ENCODE measurements around the gene MED26. TPM values are rescaled to one million over a fixed set of nuclear protein-coding genes. Genes with fewer than 3 reads are reported as not detected.
"Not testable (repeated sequence)": the region's sequence is repeated elsewhere in the genome, so short reads cannot be mapped to it uniquely, and the experiment has no call there.

The MED26 gene
- total RNA-seq, 6 experiments from 2014 or later, result 7.9 to 9.9 (median 8.8) TPM

- TF ChIP-seq CTCF (IDR thresholded peaks at IDR 0.05), result no peak
- peaks cover 2% of the 10 kb centered on the region for H3K27me3 Mint-ChIP-seq (ENCODE audit: insufficient read depth)
- H3K36me3 Mint-ChIP-seq (ENCODE audit: low read depth), result peaks cover 11% of the 10 kb centered on the region
- no peaks in the 10 kb centered on the region for H3K9me3 Mint-ChIP-seq
- peak overlapping the region; percentile 62 for H3K27ac Mint-ChIP-seq
- H3K4me1 Mint-ChIP-seq (ENCODE audit: low read depth), result peaks cover 27% of the 10 kb centered on the region
- H3K4me3 Mint-ChIP-seq, result peak overlapping the region; percentile 32; the same call in 1 of the 2 replicates
- DNase-seq, result no peak
Measured at GRCh38 chr19:16544473-16545231, 83.4 kb downstream of the MED26 start.

GRCh38 chr19:16543734-16544133 is 84.3 kb downstream of the MED26 start:
- H3K27me3 Mint-ChIP-seq (ENCODE audit: insufficient read depth); H3K27ac Mint-ChIP-seq; H3K9me3 Mint-ChIP-seq; DNase-seq: not testable (repeated sequence)
- H3K36me3 Mint-ChIP-seq (ENCODE audit: low read depth), result peaks cover 18% of the 10 kb centered on the region
- H3K4me3 Mint-ChIP-seq, result peak overlapping the region; percentile 98
- peaks cover 27% of the 10 kb centered on the region for H3K4me1 Mint-ChIP-seq (ENCODE audit: low read depth)

- H3K4me1 Mint-ChIP-seq (ENCODE audit: low read depth), result peaks cover 27% of the 10 kb centered on the region
- no peak for DNase-seq
- H3K27me3 Mint-ChIP-seq (ENCODE audit: insufficient read depth), result peaks cover 5% of the 10 kb centered on the region
- no peaks in the 10 kb centered on the region for H3K9me3 Mint-ChIP-seq
- no peak for TF ChIP-seq CTCF (IDR thresholded peaks at IDR 0.05)
- H3K4me3 Mint-ChIP-seq, result peak overlapping the region; percentile 98
- H3K36me3 Mint-ChIP-seq (ENCODE audit: low read depth), result peaks cover 25% of the 10 kb centered on the region
- H3K27ac Mint-ChIP-seq, result peak overlapping the region; percentile 86
Measured at GRCh38 chr19:16542910-16543472, 85.0 kb downstream of the MED26 start.

- peak; percentile 89 for DNase-seq
- Mint-ChIP-seq H3K4me3 (peak within 1 kb of the TSS; percentile 98), H3K4me1 (ENCODE audit: low read depth) (peaks cover 27% of the 10 kb centered on the region), H3K9me3 (no peaks in the 10 kb centered on the region), H3K27me3 (ENCODE audit: insufficient read depth) (peaks cover 3% of the 10 kb centered on the region), H3K36me3 (ENCODE audit: low read depth) (peaks cover 32% of the 10 kb centered on the region), H3K27ac (peak within 1 kb of the TSS; percentile 89)
- TF ChIP-seq CTCF (IDR thresholded peaks at IDR 0.05), result no peak; the same call in 1 of the 2 replicates
Measured at GRCh38 chr19:16542045-16542909, 85.7 kb downstream of the MED26 start, which contains the start of gene CHERP. Gene CHERP, minus strand, starts transcription at chr19:16542437. Its CDS starts 59 bp downstream, at chr19:16542378.

- Mint-ChIP-seq H3K4me3 (peak overlapping the region; percentile 98), H3K9me3 (no peaks in the 10 kb centered on the region), H3K36me3 (ENCODE audit: low read depth) (peaks cover 35% of the 10 kb centered on the region), H3K4me1 (ENCODE audit: low read depth) (peaks cover 27% of the 10 kb centered on the region), H3K27me3 (ENCODE audit: insufficient read depth) (peaks cover 3% of the 10 kb centered on the region), H3K27ac (peak overlapping the region; percentile 89)
- peak; percentile 9 for DNase-seq
- TF ChIP-seq CTCF (IDR thresholded peaks at IDR 0.05), result no peak
Measured at GRCh38 chr19:16541526-16542044, 86.4 kb downstream of the MED26 start.
